HG02852 (cell line): ENCODE measurements around the gene CMTM1.
"Not testable (repeated sequence)": the region's sequence is repeated elsewhere in the genome, so short reads cannot be mapped to it uniquely, and the experiment has no call there.

Source experiments
- ATAC-seq: cut with Tn5 transposase; IDR thresholded peaks from one replicate; pipeline ENCODE4 v1.9.1; 2021; ENCODE audit warnings: mild to moderate bottlenecking, moderate library complexity; ENCODE audit not compliant: unreplicated experiment

CMTM1 gene

GRCh38 chr16:66561381-66562080 lies 4.7 kb upstream of the CMTM1 start:
- ATAC-seq = no peak

GRCh38 chr16:66562409-66562808 lies 3.8 kb upstream of the CMTM1 start:
- no peak for ATAC-seq

GRCh38 chr16:66562986-66563385 lies 3.3 kb upstream of the CMTM1 start:
- no peak for ATAC-seq

- peak; percentile 60 for ATAC-seq
These were observed 2.5 kb upstream of the CMTM1 start for GRCh38 chr16:66563574-66564334.

- not testable (repeated sequence) for ATAC-seq
These were observed 1.0 kb downstream of the CMTM1 start for GRCh38 chr16:66567270-66567669.

GRCh38 chr16:66568355-66568754 lies 2.1 kb downstream of the CMTM1 start:
- ATAC-seq = no peak

- no peak for ATAC-seq
These were observed 2.9 kb downstream of the CMTM1 start for GRCh38 chr16:66569131-66569530.

GRCh38 chr16:66569827-66570405 lies 3.7 kb downstream of the CMTM1 start:
- no peak for ATAC-seq

GRCh38 chr16:66572356-66572755 lies 6.1 kb downstream of the CMTM1 start:
- no peak for ATAC-seq

GRCh38 chr16:66574081-66574480 lies 7.8 kb downstream of the CMTM1 start:
- no peak for ATAC-seq

- ATAC-seq = no peak
These were observed 8.3 kb downstream of the CMTM1 start for GRCh38 chr16:66574531-66574930.

GRCh38 chr16:66575060-66575459 lies 8.8 kb downstream of the CMTM1 start:
- ATAC-seq = no peak

GRCh38 chr16:66576296-66576695 lies 10.1 kb downstream of the CMTM1 start:
- ATAC-seq = no peak

GRCh38 chr16:66578651-66579531 lies 12.7 kb downstream of the CMTM1 start, which contains the start of gene CMTM2:
Gene CMTM2, plus strand, starts transcription at chr16:66579463. Its CDS starts 145 bp downstream, at chr16:66579608.
- ATAC-seq = no peak

GRCh38 chr16:66580605-66581209 lies 14.5 kb downstream of the CMTM1 start:
- no peak for ATAC-seq

- ATAC-seq = no peak
These were observed 15.2 kb downstream of the CMTM1 start for GRCh38 chr16:66581246-66581952.

- ATAC-seq = no peak
These were observed 19.4 kb downstream of the CMTM1 start for GRCh38 chr16:66585481-66586239.

- ATAC-seq = no peak
These were observed 21.8 kb downstream of the CMTM1 start for GRCh38 chr16:66587881-66588600.
